ENCODE measurements around the gene PTPRG. TPM values are rescaled to one million over a fixed set of nuclear protein-coding genes. Genes with fewer than 3 reads are reported as not detected.

Gene PTPRG
- total RNA-seq, 1 donor from 2014 or later = 80.7 TPM

GRCh38 chr3:61892891-61893290 is 331.5 kb downstream of the PTPRG start:
- Mint-ChIP-seq H3K27ac (ENCODE audit: unreplicated experiment) (no peak overlapping the region), H3K9me3 (ENCODE audit: unreplicated experiment) (no peaks in the 10 kb centered on the region), H3K36me3 (ENCODE audit: low read depth, unreplicated experiment) (no peaks in the 10 kb centered on the region), H3K27me3 (ENCODE audit: unreplicated experiment) (no peaks in the 10 kb centered on the region), H3K4me3 (ENCODE audit: unreplicated experiment) (no peak overlapping the region), H3K4me1 (ENCODE audit: unreplicated experiment) (peaks cover 10% of the 10 kb centered on the region)
- DNase-seq (ENCODE audit: low spot score) = no peak
- no peak for TF ChIP-seq CTCF (IDR thresholded peaks at IDR 0.05; ENCODE audit: unreplicated experiment)

- Mint-ChIP-seq H3K36me3 (ENCODE audit: low read depth, unreplicated experiment) (no peaks in the 10 kb centered on the region), H3K4me1 (ENCODE audit: unreplicated experiment) (peaks cover 9% of the 10 kb centered on the region), H3K27ac (ENCODE audit: unreplicated experiment) (no peak overlapping the region), H3K27me3 (ENCODE audit: unreplicated experiment) (no peaks in the 10 kb centered on the region), H3K4me3 (ENCODE audit: unreplicated experiment) (peak overlapping the region; percentile 39), H3K9me3 (ENCODE audit: unreplicated experiment) (no peaks in the 10 kb centered on the region)
- no peak for DNase-seq (ENCODE audit: low spot score)
- TF ChIP-seq CTCF (IDR thresholded peaks at IDR 0.05; ENCODE audit: unreplicated experiment) = no peak
These were observed 332.6 kb downstream of the PTPRG start for GRCh38 chr3:61893840-61894566.

- H3K27me3 Mint-ChIP-seq (ENCODE audit: unreplicated experiment) = peaks cover 2% of the 10 kb centered on the region
- H3K9me3 Mint-ChIP-seq (ENCODE audit: unreplicated experiment) = no peaks in the 10 kb centered on the region
- H3K36me3 Mint-ChIP-seq (ENCODE audit: low read depth, unreplicated experiment) = no peaks in the 10 kb centered on the region
- H3K4me3 Mint-ChIP-seq (ENCODE audit: unreplicated experiment) = no peak overlapping the region
- DNase-seq (ENCODE audit: low spot score) = no peak
- peak overlapping the region; percentile 20 for H3K27ac Mint-ChIP-seq (ENCODE audit: unreplicated experiment)
- peaks cover 10% of the 10 kb centered on the region for H3K4me1 Mint-ChIP-seq (ENCODE audit: unreplicated experiment)
- TF ChIP-seq CTCF (IDR thresholded peaks at IDR 0.05; ENCODE audit: unreplicated experiment) = no peak
These were observed 333.9 kb downstream of the PTPRG start for GRCh38 chr3:61894988-61895935.

- peaks cover 2% of the 10 kb centered on the region for H3K27me3 Mint-ChIP-seq (ENCODE audit: unreplicated experiment)
- H3K27ac Mint-ChIP-seq (ENCODE audit: unreplicated experiment) = no peak overlapping the region
- no peak for TF ChIP-seq CTCF (IDR thresholded peaks at IDR 0.05; ENCODE audit: unreplicated experiment)
- DNase-seq (ENCODE audit: low spot score) = no peak
- no peaks in the 10 kb centered on the region for H3K36me3 Mint-ChIP-seq (ENCODE audit: low read depth, unreplicated experiment)
- H3K4me3 Mint-ChIP-seq (ENCODE audit: unreplicated experiment) = no peak overlapping the region
- peaks cover 11% of the 10 kb centered on the region for H3K4me1 Mint-ChIP-seq (ENCODE audit: unreplicated experiment)
- H3K9me3 Mint-ChIP-seq (ENCODE audit: unreplicated experiment) = no peaks in the 10 kb centered on the region
These were observed 334.9 kb downstream of the PTPRG start for GRCh38 chr3:61896251-61896650.

Data from endothelial cell (in vitro differentiated cells).